MCF 10A (cell line): ENCODE data around the gene USP15. TPM values are rescaled to one million over a fixed set of nuclear protein-coding genes. Genes with fewer than 3 reads are reported as not detected.

Source experiments
- BruUV-seq: library from RNA; stranded (reverse); fragments of 400-500 nt; replicated peaks from 2 replicates; lab custom pipeline; 2021; lab: Mats Ljungman, UMichigan
- CTCF ChIA-PET: fragments of 300-600 bp; sonication (Branson Sonifier 250); formaldehyde crosslinking; extraction: SDS; loops from one replicate; lab custom pipeline; 2021; ENCODE audit warnings: antibody characterized with exemption, inconsistent platforms; lab: Yijun Ruan, JAX
- POLR2A ChIA-PET: fragments of 300-600, 350-650 bp; sonication (Branson Sonifier 250); formaldehyde crosslinking; extraction: SDS; loops from one replicate; lab custom pipeline; 2020; ENCODE audit warnings: antibody characterized with exemption, inconsistent platforms; lab: Yijun Ruan, JAX
- DNase-seq: peaks from one replicate; pipeline ENCODE4 v3.0.0-alpha.2; 2018; ENCODE audit not compliant: unreplicated experiment
- H3K27ac Mint-ChIP-seq: one replicate; pipeline ENCODE4 v1.8.0; 2022; ENCODE audit warnings: mild to moderate bottlenecking, low read depth, mixed read lengths; ENCODE audit not compliant: unreplicated experiment
- H3K27me3 Mint-ChIP-seq: one replicate; pipeline ENCODE4 v1.8.0; 2022; ENCODE audit warnings: mixed read lengths; ENCODE audit not compliant: insufficient read depth, unreplicated experiment
- H3K36me3 Mint-ChIP-seq: one replicate; pipeline ENCODE4 v1.8.0; 2022; ENCODE audit warnings: mild to moderate bottlenecking, moderate library complexity, mixed read lengths; ENCODE audit not compliant: insufficient read depth, unreplicated experiment
- H3K4me1 Mint-ChIP-seq: one replicate; pipeline ENCODE4 v1.8.0; 2022; ENCODE audit warnings: mixed read lengths; ENCODE audit not compliant: insufficient read depth, unreplicated experiment
- H3K4me3 Mint-ChIP-seq: one replicate; pipeline ENCODE4 v1.8.0; 2022; ENCODE audit warnings: mild to moderate bottlenecking, moderate library complexity, mixed read lengths; ENCODE audit not compliant: unreplicated experiment
- H3K9me3 Mint-ChIP-seq: one replicate; pipeline ENCODE4 v1.8.0; 2022; ENCODE audit warnings: mixed read lengths; ENCODE audit not compliant: unreplicated experiment
- CTCF ChIP-seq: fragments of 200-600 bp; IDR thresholded peaks from one replicate; pipeline ENCODE4 v1.8.0; 2022; ENCODE audit warnings: antibody characterized with exemption, mild to moderate bottlenecking; ENCODE audit not compliant: unreplicated experiment
- intact Hi-C: fragments of 100-400 bp; cut with micrococcal nuclease; formaldehyde crosslinking; loops from 2 replicates; pipeline ENCODE4 v1.14.1; 2022
- total RNA-seq: library from RNA; stranded (reverse); gene quantifications from 2 replicates; pipeline ENCODE4 v1.2.3, GENCODE V29; 2022

USP15 gene
- total RNA-seq, 1 experiment from 2014 or later: 71.0 TPM

- Mint-ChIP-seq H3K27ac (no peak overlapping the region), H3K36me3 (peaks cover 6% of the 10 kb centered on the region), H3K4me3 (no peak overlapping the region), H3K4me1 (peaks cover 44% of the 10 kb centered on the region), H3K27me3 (no peaks in the 10 kb centered on the region), H3K9me3 (no peaks in the 10 kb centered on the region)
- ChIA-PET CTCF (no interaction called here), POLR2A (no interaction called here)
- BruUV-seq: no TSS peak
- no peak for TF ChIP-seq CTCF
- DNase-seq: no peak
- intact Hi-C loops: loop anchor here (10.0 kb wide), 2 partner anchors 131 to 341 kb away; no protein-coding TSS in a partner anchor
Measured at GRCh38 chr12:62263966-62264365, 3.8 kb downstream of the USP15 start.

GRCh38 chr12:62264706-62265105 is 4.5 kb downstream of the USP15 start:
- ChIA-PET CTCF (interaction anchor here (0.6 kb wide), 1 partner anchor 598 kb away, joined by 4 read pairs; no protein-coding TSS in a partner anchor), POLR2A (interaction anchor here (1.0 kb wide), 1 partner anchor 273 kb away, joined by 3 read pairs; no protein-coding TSS in a partner anchor)
- no peak overlapping the region for H3K4me3 Mint-ChIP-seq
- peaks cover 39% of the 10 kb centered on the region for H3K4me1 Mint-ChIP-seq
- H3K27ac Mint-ChIP-seq: no peak overlapping the region
- intact Hi-C loops: loop anchor here (10.0 kb wide), 2 partner anchors 130 to 340 kb away; no protein-coding TSS in a partner anchor
- no peak for DNase-seq
- no peak for TF ChIP-seq CTCF
- BruUV-seq: no TSS peak
- H3K27me3 Mint-ChIP-seq: no peaks in the 10 kb centered on the region
- H3K36me3 Mint-ChIP-seq: peaks cover 6% of the 10 kb centered on the region
- H3K9me3 Mint-ChIP-seq: no peaks in the 10 kb centered on the region

- BruUV-seq: no TSS peak
- intact Hi-C loops: loop anchor here (10.0 kb wide), 2 partner anchors 129 to 339 kb away; no protein-coding TSS in a partner anchor
- Mint-ChIP-seq H3K4me3 (no peak overlapping the region), H3K27ac (no peak overlapping the region), H3K4me1 (peaks cover 44% of the 10 kb centered on the region), H3K9me3 (no peaks in the 10 kb centered on the region), H3K36me3 (peaks cover under 1% of the 10 kb centered on the region), H3K27me3 (no peaks in the 10 kb centered on the region)
- ChIA-PET POLR2A (interaction anchor here (1.0 kb wide), 2 partner anchors 50 to 272 kb away, joined by 3 read pairs; no protein-coding TSS in a partner anchor), CTCF (interaction anchor here (0.6 kb wide), 1 partner anchor 597 kb away, joined by 4 read pairs; no protein-coding TSS in a partner anchor)
- DNase-seq: no peak
- TF ChIP-seq CTCF: no peak
Measured at GRCh38 chr12:62265511-62265910, 5.3 kb downstream of the USP15 start.

- Mint-ChIP-seq H3K4me1 (peaks cover 50% of the 10 kb centered on the region), H3K27ac (peak overlapping the region; percentile 36), H3K4me3 (no peak overlapping the region), H3K9me3 (no peaks in the 10 kb centered on the region), H3K27me3 (no peaks in the 10 kb centered on the region), H3K36me3 (no peaks in the 10 kb centered on the region)
- ChIA-PET POLR2A (interaction anchor here (0.9 to 1.0 kb wide), 2 partner anchors 9 to 206 kb away, joined by 3 to 4 read pairs; no protein-coding TSS in a partner anchor), CTCF (interaction anchor here (0.5 kb wide), 1 partner anchor 23 kb away, joined by 4 read pairs; no protein-coding TSS in a partner anchor)
- no peak for DNase-seq
- BruUV-seq: no TSS peak
- intact Hi-C loops: loop anchor here (10.0 kb wide), 2 partner anchors 128 to 338 kb away; no protein-coding TSS in a partner anchor
- TF ChIP-seq CTCF: no peak
Measured at GRCh38 chr12:62267026-62267425, 6.8 kb downstream of the USP15 start.
